Breast epithelium (tissue), 3 donors: ENCODE measurements around the gene CPNE7.

Source experiments
- POLR2A ChIP-seq: fragments of 450-650 bp; IDR thresholded peaks from one replicate; pipeline ENCODE4 v1.6.1; 2016; ENCODE audit warnings: antibody characterized with exemption, mild to moderate bottlenecking, moderate library complexity
- POLR2AphosphoS5 ChIP-seq, 3 donors: sonication (generic); formaldehyde crosslinking; IDR thresholded peaks; one replicate each; pipeline ENCODE4 v1.6.1; 2017; ENCODE audit warnings: antibody characterized with exemption in 3 of 3
- TF ChIP-seq, protein P1 (sequence below), 3 donors: fragments of 450-650 bp; IDR thresholded peaks; one replicate each; pipeline ENCODE4 v1.5.1; 2016 to 2017; ENCODE audit warnings: antibody characterized with exemption in 3 of 3, mild to moderate bottlenecking in 3 of 3, moderate library complexity in 3 of 3

DNA sequence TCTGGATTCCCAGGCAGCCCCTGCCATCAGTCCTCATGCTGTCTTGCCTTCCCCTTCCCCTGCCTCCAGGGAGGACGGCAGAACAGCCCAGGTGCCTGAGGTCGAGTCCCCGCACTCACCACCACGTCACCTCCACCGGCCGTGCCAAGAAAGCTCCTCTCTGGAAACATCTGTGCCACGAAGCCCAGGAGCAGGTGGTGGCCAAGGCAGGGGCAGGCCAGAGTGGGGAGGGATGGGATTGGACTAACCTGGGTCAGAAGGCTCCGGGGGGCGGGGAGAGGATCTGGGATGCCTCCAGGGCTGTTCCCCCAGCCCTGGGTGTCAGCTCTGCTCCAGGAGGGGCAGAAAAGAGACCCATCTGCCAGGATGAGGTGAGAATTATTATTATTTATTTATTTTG, 30.4 kb downstream of the CPNE7 start:
- TF ChIP-seq, protein P1, sequence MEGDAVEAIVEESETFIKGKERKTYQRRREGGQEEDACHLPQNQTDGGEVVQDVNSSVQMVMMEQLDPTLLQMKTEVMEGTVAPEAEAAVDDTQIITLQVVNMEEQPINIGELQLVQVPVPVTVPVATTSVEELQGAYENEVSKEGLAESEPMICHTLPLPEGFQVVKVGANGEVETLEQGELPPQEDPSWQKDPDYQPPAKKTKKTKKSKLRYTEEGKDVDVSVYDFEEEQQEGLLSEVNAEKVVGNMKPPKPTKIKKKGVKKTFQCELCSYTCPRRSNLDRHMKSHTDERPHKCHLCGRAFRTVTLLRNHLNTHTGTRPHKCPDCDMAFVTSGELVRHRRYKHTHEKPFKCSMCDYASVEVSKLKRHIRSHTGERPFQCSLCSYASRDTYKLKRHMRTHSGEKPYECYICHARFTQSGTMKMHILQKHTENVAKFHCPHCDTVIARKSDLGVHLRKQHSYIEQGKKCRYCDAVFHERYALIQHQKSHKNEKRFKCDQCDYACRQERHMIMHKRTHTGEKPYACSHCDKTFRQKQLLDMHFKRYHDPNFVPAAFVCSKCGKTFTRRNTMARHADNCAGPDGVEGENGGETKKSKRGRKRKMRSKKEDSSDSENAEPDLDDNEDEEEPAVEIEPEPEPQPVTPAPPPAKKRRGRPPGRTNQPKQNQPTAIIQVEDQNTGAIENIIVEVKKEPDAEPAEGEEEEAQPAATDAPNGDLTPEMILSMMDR (IDR thresholded peaks at IDR 0.05), result no peak
- TF ChIP-seq POLR2A (no peak), POLR2AphosphoS5 (IDR thresholded peaks at IDR 0.05) (no peak)
